PC-9 (cell line): ENCODE results near the gene IL10. TPM values are rescaled to one million over a fixed set of nuclear protein-coding genes. Genes with fewer than 3 reads are reported as not detected.
A peak's percentile ranks its signal among the peaks of the same experiment; 100 is the strongest.

Experiments
- BruUV-seq: library from RNA; stranded (reverse); fragments of 400-500 nt; replicated peaks from 2 replicates; lab custom pipeline; 2021; lab: Mats Ljungman, UMichigan
- CTCF ChIA-PET: fragments of 300-600 bp; sonication (Branson Sonifier 250); formaldehyde crosslinking; loops from one replicate; lab custom pipeline; 2022; ENCODE audit warnings: antibody characterized with exemption; lab: Charles Lee
- POLR2A ChIA-PET: fragments of 300-600 bp; sonication (Branson Sonifier 250); formaldehyde crosslinking; loops from one replicate; lab custom pipeline; 2022; ENCODE audit warnings: antibody characterized with exemption; ENCODE audit not compliant: unreplicated experiment; lab: Charles Lee
- DNase-seq, 2 experiments: peaks; one replicate each; pipeline versions ENCODE4 v3.0.0 to v3.0.0-alpha.2; 2015 to 2022; ENCODE audit warnings: mixed read lengths in 1 of 2
- H2AFZ ChIP-seq: fragments of 200-600 bp; sonication (generic); 2 replicates; pipeline ENCODE4 v1.8.1; 2017; ENCODE audit warnings: antibody characterized with exemption
- H3F3A ChIP-seq: fragments of 200-600 bp; sonication (generic); 2 replicates; pipeline ENCODE4 v1.8.1; 2017; ENCODE audit warnings: antibody characterized with exemption, mild to moderate bottlenecking, low read depth; ENCODE audit not compliant: insufficient read depth
- H3K27ac ChIP-seq: fragments of 200-600 bp; sonication (generic); 2 replicates; pipeline ENCODE4 v1.6.1; 2016; ENCODE audit warnings: mixed run types
- H3K27me3 ChIP-seq: fragments of 200-600 bp; sonication (generic); 2 replicates; pipeline ENCODE4 v1.6.1; 2016; ENCODE audit warnings: low read depth, mixed run types; ENCODE audit not compliant: insufficient read depth
- H3K36me3 ChIP-seq: fragments of 200-600 bp; sonication (generic); 2 replicates; pipeline ENCODE4 v1.6.1; 2016; ENCODE audit warnings: low read depth, mixed run types
- H3K4me1 ChIP-seq: fragments of 200-600 bp; sonication (generic); replicated peaks from 2 replicates; pipeline ENCODE4 v1.6.1; 2016; ENCODE audit warnings: mixed run types; ENCODE audit not compliant: insufficient read depth
- H3K4me2 ChIP-seq: fragments of 200-600 bp; sonication (generic); 2 replicates; pipeline ENCODE4 v1.6.1; 2017; ENCODE audit warnings: mixed run types
- H3K4me3 ChIP-seq: fragments of 200-600 bp; sonication (generic); 2 replicates; pipeline ENCODE4 v1.6.1; 2016; ENCODE audit warnings: mixed run types
- H3K79me2 ChIP-seq: fragments of 200-600 bp; sonication (generic); 2 replicates; pipeline ENCODE4 v1.6.1; 2017; ENCODE audit warnings: low read depth, mixed run types
- H3K9me2 ChIP-seq: fragments of 200-600 bp; sonication (generic); 2 replicates; pipeline ENCODE4 v1.8.1; 2017; ENCODE audit warnings: mild to moderate bottlenecking; ENCODE audit not compliant: insufficient read depth
- H3K9me3 ChIP-seq: fragments of 200-600 bp; sonication (generic); 2 replicates; pipeline ENCODE4 v1.8.1; 2016; ENCODE audit warnings: low read depth; ENCODE audit not compliant: insufficient read depth
- H4K20me1 ChIP-seq: fragments of 200-600 bp; sonication (generic); 2 replicates; pipeline ENCODE4 v1.8.1; 2017; ENCODE audit not compliant: insufficient read depth
- CTCF ChIP-seq: fragments of 200-600 bp; sonication (generic); conservative IDR thresholded peaks from 2 replicates; pipeline ENCODE4 v1.6.1; 2017; ENCODE audit warnings: mixed run types, antibody characterized with exemption, mild to moderate bottlenecking, moderate library complexity
- EZH2 ChIP-seq: fragments of 200-600 bp; sonication (generic); IDR thresholded peaks from 2 replicates; pipeline ENCODE4 v1.8.0; 2017; ENCODE audit warnings: antibody characterized with exemption, low read depth
- intact Hi-C: fragments of 100-400 bp; cut with micrococcal nuclease; formaldehyde crosslinking; loops from one replicate; pipeline ENCODE4 v1.10.0; 2022; ENCODE audit not compliant: unreplicated experiment
- total RNA-seq: library from RNA; stranded (reverse); gene quantifications from 2 replicates; pipeline ENCODE4 v1.2.3, GENCODE V29; 2021

IL10 gene
- total RNA-seq, 1 experiment from 2014 or later = not detected

- H3K4me3 ChIP-seq = no peak overlapping the region
- TF ChIP-seq CTCF = peak; percentile 59
- TF ChIP-seq EZH2 = no peak
- H4K20me1 ChIP-seq = no peaks in the 10 kb centered on the region
- DNase-seq = peak; percentile 36 to 49
- intact Hi-C loops = loop anchor here (1.0 kb wide), 2 partner anchors 173 to 244 kb away; no protein-coding TSS in a partner anchor
- POLR2A ChIA-PET = interaction anchor here (0.8 kb wide), 1 partner anchor 62 kb away, joined by 12 read pairs; no protein-coding TSS in a partner anchor
- H3K36me3 ChIP-seq = peaks cover 10% of the 10 kb centered on the region; the same call in 1 of the 2 replicates
- no peaks in the 10 kb centered on the region for H3K9me2 ChIP-seq
- H3K27ac ChIP-seq = no peak overlapping the region
- no peaks in the 10 kb centered on the region for H3K27me3 ChIP-seq
- CTCF ChIA-PET = no interaction called here
- H3F3A ChIP-seq = no peaks in the 10 kb centered on the region
- no TSS peak for BruUV-seq
- no peaks in the 10 kb centered on the region for H3K79me2 ChIP-seq
- no peak overlapping the region for H3K4me2 ChIP-seq
- H3K4me1 ChIP-seq = no peaks in the 10 kb centered on the region
- no peak overlapping the region for H2AFZ ChIP-seq
- H3K9me3 ChIP-seq = no peaks in the 10 kb centered on the region
Observed at GRCh38 chr1:206738370-206739366, 33.6 kb downstream of the IL10 start.

- H2AFZ ChIP-seq = no peak overlapping the region
- TF ChIP-seq EZH2 (no peak), CTCF (no peak)
- H3K4me2 ChIP-seq = no peak overlapping the region
- H3K27me3 ChIP-seq = no peaks in the 10 kb centered on the region
- intact Hi-C loops = no loop called here
- H3K36me3 ChIP-seq = peaks cover 10% of the 10 kb centered on the region; the same call in 1 of the 2 replicates
- H3F3A ChIP-seq = no peaks in the 10 kb centered on the region
- H3K27ac ChIP-seq = no peak overlapping the region
- BruUV-seq = no TSS peak
- H3K79me2 ChIP-seq = no peaks in the 10 kb centered on the region
- no peaks in the 10 kb centered on the region for H4K20me1 ChIP-seq
- ChIA-PET CTCF (no interaction called here), POLR2A (no interaction called here)
- no peak for DNase-seq
- H3K4me3 ChIP-seq = no peak overlapping the region
- no peaks in the 10 kb centered on the region for H3K9me2 ChIP-seq
- H3K4me1 ChIP-seq = no peaks in the 10 kb centered on the region
- no peaks in the 10 kb centered on the region for H3K9me3 ChIP-seq
Observed at GRCh38 chr1:206737729-206738201, 34.5 kb downstream of the IL10 start.

- H3K9me2 ChIP-seq = no peaks in the 10 kb centered on the region
- no peaks in the 10 kb centered on the region for H3K79me2 ChIP-seq
- CTCF ChIA-PET = no interaction called here
- no peaks in the 10 kb centered on the region for H3F3A ChIP-seq
- no peaks in the 10 kb centered on the region for H3K27me3 ChIP-seq
- BruUV-seq = no TSS peak
- H2AFZ ChIP-seq = no peak overlapping the region
- H4K20me1 ChIP-seq = no peaks in the 10 kb centered on the region
- H3K36me3 ChIP-seq = peaks cover 10% of the 10 kb centered on the region; the same call in 1 of the 2 replicates
- POLR2A ChIA-PET = no interaction called here
- TF ChIP-seq EZH2 (no peak), CTCF (no peak)
- H3K4me2 ChIP-seq = no peak overlapping the region
- intact Hi-C loops = no loop called here
- H3K4me1 ChIP-seq = no peaks in the 10 kb centered on the region
- DNase-seq = no peak
- H3K9me3 ChIP-seq = no peaks in the 10 kb centered on the region
- no peak overlapping the region for H3K4me3 ChIP-seq
- H3K27ac ChIP-seq = no peak overlapping the region
Observed at GRCh38 chr1:206736878-206737728, 35.2 kb downstream of the IL10 start.
